ENCODE measurements around the gene INPP5B. TPM values are rescaled to one million over a fixed set of nuclear protein-coding genes. Genes with fewer than 3 reads are reported as not detected.

INPP5B gene
- total and polyA plus RNA-seq, 7 donors = 5.1 to 34.1 (median 29.0) TPM

DNA sequence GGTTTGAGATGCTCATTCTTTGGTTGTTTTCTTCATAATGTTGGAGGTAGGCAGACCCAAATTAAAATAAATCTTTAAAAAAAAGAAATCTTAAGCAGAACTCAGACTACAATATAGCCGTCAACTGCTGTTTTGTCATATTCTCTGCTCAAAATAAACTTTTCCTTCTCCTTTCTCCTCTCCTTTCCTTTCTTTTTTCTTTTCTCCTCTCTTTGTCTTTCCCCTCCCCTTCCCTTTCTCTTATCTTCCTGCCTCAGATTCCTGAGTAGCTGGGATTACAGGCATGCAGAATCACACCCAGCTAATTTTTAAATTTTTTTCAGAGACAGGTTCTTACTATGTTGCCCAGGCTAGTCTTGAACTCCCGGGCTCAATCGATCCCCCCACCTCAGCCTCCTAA lies 62.7 kb downstream of the INPP5B start:
- H3K27ac ChIP-seq = no peak overlapping the region
- H3K9me3 ChIP-seq = no peaks in the 10 kb centered on the region
- WGBS, 2 donors = 96 to 99% methylated on average over 3 of the region's 3 CpGs
- no peaks in the 10 kb centered on the region for H3K4me1 ChIP-seq
- H3K4me3 ChIP-seq = no peak overlapping the region
- no peaks in the 10 kb centered on the region for H3K27me3 ChIP-seq
- intact Hi-C loops (cut with DNase I) = no loop called here
- H3K36me3 ChIP-seq = peaks cover 23 to 100% (median 78%) of the 10 kb centered on the region in 4 donors
- no peak for DNase-seq
- TF ChIP-seq EP300 (IDR thresholded peaks at IDR 0.05) (no peak), POLR2AphosphoS5 (IDR thresholded peaks at IDR 0.05) (no peak), POLR2A (IDR thresholded peaks at IDR 0.05) (no peak), CTCF (IDR thresholded peaks at IDR 0.05) (no peak)

DNA sequence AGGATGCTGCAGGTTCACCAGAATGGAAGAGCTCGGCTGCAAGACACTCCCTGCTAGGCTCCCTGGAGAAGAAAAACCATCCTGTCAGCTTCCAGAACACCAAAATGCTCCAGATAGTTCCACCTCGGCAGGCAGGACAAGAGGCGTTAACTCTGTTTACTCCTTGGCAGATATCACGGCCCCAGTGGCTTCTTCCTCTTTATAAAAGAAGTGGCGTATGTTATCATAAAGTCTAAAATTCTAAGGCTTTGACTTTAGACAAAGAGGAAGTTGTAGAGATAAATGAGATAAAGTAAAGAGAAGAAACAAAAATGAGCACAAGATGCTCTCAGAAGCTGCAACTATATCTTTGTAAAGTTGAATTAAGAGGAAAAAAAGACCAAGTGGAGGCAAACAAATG lies 63.2 kb downstream of the INPP5B start:
- Histone ChIP-seq H3K36me3 (peaks cover 19 to 99% (median 75%) of the 10 kb centered on the region in 4 donors), H3K4me3 (no peak overlapping the region), H3K27ac (no peak overlapping the region), H3K9me3 (no peaks in the 10 kb centered on the region), H3K4me1 (no peaks in the 10 kb centered on the region), H3K27me3 (no peaks in the 10 kb centered on the region)
- DNase-seq = no peak
- intact Hi-C loops (cut with DNase I) = no loop called here
- TF ChIP-seq POLR2AphosphoS5 (IDR thresholded peaks at IDR 0.05) (no peak), POLR2A (IDR thresholded peaks at IDR 0.05) (no peak), EP300 (IDR thresholded peaks at IDR 0.05) (no peak), CTCF (IDR thresholded peaks at IDR 0.05) (no peak)
- WGBS, 2 donors = 75 to 82% methylated on average over 5 of the region's 5 CpGs

- TF ChIP-seq POLR2A (IDR thresholded peaks at IDR 0.05) (no peak), CTCF (IDR thresholded peaks at IDR 0.05) (no peak), EP300 (IDR thresholded peaks at IDR 0.05) (no peak), POLR2AphosphoS5 (IDR thresholded peaks at IDR 0.05) (no peak)
- Histone ChIP-seq H3K36me3 (peaks cover 25 to 96% (median 66%) of the 10 kb centered on the region in 4 donors), H3K27ac (no peak overlapping the region), H3K27me3 (no peaks in the 10 kb centered on the region), H3K4me1 (no peaks in the 10 kb centered on the region), H3K4me3 (no peak overlapping the region), H3K9me3 (no peaks in the 10 kb centered on the region)
- intact Hi-C loops (cut with DNase I) = no loop called here
- no peak for DNase-seq
- WGBS, 2 donors = 78 to 93% methylated on average over 4 of the region's 4 CpGs
Observed at GRCh38 chr1:37879865-37880264, 67.0 kb downstream of the INPP5B start.

DNA sequence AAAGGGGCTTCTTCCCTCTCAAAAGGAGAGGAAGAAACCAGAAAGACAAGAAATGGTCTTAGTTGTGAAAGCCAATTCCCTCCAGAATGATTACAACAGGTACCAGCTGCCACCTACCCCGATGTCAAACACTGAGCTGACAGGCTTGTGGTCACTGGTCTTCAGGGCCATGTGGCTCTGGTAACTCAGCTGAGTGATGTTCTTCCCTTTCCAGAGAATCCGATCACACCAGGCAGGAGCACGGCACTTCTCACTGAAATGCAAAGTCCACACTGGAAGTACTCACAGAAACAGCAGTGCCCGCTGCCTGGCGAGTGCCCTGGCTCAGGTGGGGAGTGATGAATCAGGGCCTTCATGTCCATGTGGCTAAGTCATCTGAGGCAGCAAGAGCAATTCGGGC lies 68.8 kb downstream of the INPP5B start:
- H3K27me3 ChIP-seq = no peaks in the 10 kb centered on the region
- TF ChIP-seq CTCF (IDR thresholded peaks at IDR 0.05) (no peak), EP300 (IDR thresholded peaks at IDR 0.05) (no peak), POLR2A (IDR thresholded peaks at IDR 0.05) (no peak), POLR2AphosphoS5 (IDR thresholded peaks at IDR 0.05) (no peak)
- no peak overlapping the region for H3K27ac ChIP-seq
- WGBS, 2 donors = 88 to 93% methylated on average over 6 of the region's 6 CpGs
- H3K9me3 ChIP-seq = no peaks in the 10 kb centered on the region
- no peaks in the 10 kb centered on the region for H3K4me1 ChIP-seq
- intact Hi-C loops (cut with DNase I) = no loop called here
- H3K4me3 ChIP-seq = no peak overlapping the region
- no peak for DNase-seq
- H3K36me3 ChIP-seq = peaks cover 29 to 96% (median 75%) of the 10 kb centered on the region in 4 donors

DNA sequence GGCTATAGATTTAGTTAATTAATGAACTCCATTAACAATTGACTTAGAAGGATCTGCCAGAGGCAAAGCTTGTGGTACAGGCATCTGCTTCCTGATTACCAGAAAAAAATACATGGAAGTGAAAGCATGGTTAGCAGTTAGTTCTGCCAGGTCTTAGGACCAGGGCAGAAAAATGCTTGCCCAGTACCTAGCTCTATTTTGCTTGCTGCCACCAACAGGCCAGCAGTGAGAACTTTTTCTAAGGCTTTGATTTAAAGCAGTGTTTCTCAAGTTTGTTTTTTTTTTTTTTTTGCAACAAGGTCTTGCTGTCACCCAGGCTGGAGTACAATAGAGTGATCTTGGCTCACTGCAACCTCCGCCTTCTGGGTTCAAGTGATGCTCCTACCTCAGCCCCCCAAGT lies 71.0 kb downstream of the INPP5B start:
- no peaks in the 10 kb centered on the region for H3K4me1 ChIP-seq
- TF ChIP-seq CTCF (IDR thresholded peaks at IDR 0.05) (no peak), POLR2AphosphoS5 (IDR thresholded peaks at IDR 0.05) (no peak), POLR2A (IDR thresholded peaks at IDR 0.05) (no peak)
- H3K36me3 ChIP-seq = peaks cover 26 to 93% (median 65%) of the 10 kb centered on the region in 4 donors
- no peak overlapping the region for H3K27ac ChIP-seq
- H3K4me3 ChIP-seq = no peak overlapping the region
- no peaks in the 10 kb centered on the region for H3K9me3 ChIP-seq
- WGBS, 2 donors = 98 to 100% methylated on average over 1 of the region's 1 CpG
- no peak for DNase-seq
- intact Hi-C loops (cut with DNase I) = no loop called here
- no peaks in the 10 kb centered on the region for H3K27me3 ChIP-seq
